Measurements from ENCODE around the gene KANK3. TPM values are rescaled to one million over a fixed set of nuclear protein-coding genes. Genes with fewer than 3 reads are reported as not detected.

Gene KANK3
- total RNA-seq, 4 donors from 2014 or later: 7.6 to 16.7 (median 11.4) TPM

DNA sequence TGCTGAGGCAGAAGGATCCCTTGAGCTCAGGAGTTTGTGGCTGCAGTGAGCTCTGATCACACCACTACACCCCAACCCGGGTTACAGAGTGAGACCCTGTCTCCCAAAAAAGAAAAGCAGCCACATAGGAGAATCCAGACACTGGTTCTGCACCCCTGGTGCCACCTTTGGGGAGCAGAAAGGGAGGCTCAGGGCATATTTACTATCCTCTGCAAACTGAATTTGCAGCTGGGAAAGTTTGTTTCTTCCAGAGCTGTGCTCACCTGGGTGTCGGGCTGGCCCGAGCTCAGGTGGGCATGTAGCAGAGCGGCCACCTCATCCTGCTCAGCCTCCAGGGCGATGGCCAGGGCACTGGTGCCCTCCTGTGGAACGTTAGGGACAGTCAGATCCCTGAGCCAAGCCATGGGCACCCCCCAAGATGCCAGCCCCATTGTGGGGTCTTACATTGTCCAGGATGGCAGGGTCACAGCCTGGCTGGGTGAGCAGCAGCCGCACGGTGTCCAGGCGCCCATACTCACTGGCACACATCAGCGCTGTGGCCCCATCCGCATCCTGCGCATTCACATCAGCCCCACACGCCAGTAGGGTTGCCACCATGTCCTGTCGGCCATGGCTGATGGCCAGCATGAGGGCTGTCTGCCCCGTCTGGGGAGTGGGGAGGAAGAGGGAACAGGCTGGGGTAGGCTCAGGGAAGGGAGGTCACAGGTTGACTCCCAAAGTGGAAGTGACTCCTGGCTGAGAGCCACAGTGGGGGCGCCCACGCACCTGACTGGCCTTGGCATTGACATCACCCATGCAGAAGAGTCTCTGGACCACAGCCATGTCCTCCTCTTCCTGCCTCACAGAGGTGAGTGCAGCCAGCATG, 18.6 kb downstream of the KANK3 start:
- intact Hi-C loops (cut with DNase I; ENCODE audit: low total_unique reads): loop anchor here (10.0 kb wide), 1 partner anchor 60 kb away; no protein-coding TSS in a partner anchor
- no peak for DNase-seq (ENCODE audit: low spot score in 2 of 2)
- 60 to 79% methylated on average over 14 of the region's 17 CpGs for WGBS, 2 donors
- no peak for TF ChIP-seq POLR2A (IDR thresholded peaks at IDR 0.05)
- TF ChIP-seq, protein P1, sequence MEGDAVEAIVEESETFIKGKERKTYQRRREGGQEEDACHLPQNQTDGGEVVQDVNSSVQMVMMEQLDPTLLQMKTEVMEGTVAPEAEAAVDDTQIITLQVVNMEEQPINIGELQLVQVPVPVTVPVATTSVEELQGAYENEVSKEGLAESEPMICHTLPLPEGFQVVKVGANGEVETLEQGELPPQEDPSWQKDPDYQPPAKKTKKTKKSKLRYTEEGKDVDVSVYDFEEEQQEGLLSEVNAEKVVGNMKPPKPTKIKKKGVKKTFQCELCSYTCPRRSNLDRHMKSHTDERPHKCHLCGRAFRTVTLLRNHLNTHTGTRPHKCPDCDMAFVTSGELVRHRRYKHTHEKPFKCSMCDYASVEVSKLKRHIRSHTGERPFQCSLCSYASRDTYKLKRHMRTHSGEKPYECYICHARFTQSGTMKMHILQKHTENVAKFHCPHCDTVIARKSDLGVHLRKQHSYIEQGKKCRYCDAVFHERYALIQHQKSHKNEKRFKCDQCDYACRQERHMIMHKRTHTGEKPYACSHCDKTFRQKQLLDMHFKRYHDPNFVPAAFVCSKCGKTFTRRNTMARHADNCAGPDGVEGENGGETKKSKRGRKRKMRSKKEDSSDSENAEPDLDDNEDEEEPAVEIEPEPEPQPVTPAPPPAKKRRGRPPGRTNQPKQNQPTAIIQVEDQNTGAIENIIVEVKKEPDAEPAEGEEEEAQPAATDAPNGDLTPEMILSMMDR (IDR thresholded peaks at IDR 0.05): no peak
- no peak overlapping the region for H3K4me3 ChIP-seq (ENCODE audit: low read depth, poor library complexity, severe bottlenecking)

DNA sequence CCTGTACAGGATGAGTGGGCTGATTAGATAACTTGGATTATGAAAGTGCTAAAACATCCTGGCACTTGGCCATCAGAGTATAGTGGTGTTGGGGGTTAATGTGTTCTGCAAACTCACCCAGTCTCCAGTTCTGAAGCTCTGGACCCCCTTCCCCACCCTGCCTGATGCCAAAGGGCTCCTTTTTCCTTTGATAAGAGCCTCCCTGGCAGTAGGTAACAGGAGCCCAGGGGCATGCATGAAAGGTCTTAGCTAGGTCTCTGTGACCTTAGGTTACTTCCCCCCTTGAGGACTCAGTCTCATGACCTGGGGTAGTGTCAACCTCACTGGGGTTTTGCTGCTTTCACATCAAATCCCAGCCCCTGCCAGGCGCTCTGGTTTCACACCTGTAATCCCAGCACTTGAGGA, 19.3 kb downstream of the KANK3 start:
- no peak for TF ChIP-seq POLR2A (IDR thresholded peaks at IDR 0.05)
- TF ChIP-seq, protein P1 (IDR thresholded peaks at IDR 0.05): no peak
- WGBS, 2 donors: 92% methylated on average over 1 of the region's 1 CpG
- no peak for DNase-seq (ENCODE audit: low spot score in 2 of 2)
- intact Hi-C loops (cut with DNase I; ENCODE audit: low total_unique reads): loop anchor here (10.0 kb wide), 1 partner anchor 59 kb away; no protein-coding TSS in a partner anchor
- H3K4me3 ChIP-seq (ENCODE audit: low read depth, poor library complexity, severe bottlenecking): no peak overlapping the region

DNA sequence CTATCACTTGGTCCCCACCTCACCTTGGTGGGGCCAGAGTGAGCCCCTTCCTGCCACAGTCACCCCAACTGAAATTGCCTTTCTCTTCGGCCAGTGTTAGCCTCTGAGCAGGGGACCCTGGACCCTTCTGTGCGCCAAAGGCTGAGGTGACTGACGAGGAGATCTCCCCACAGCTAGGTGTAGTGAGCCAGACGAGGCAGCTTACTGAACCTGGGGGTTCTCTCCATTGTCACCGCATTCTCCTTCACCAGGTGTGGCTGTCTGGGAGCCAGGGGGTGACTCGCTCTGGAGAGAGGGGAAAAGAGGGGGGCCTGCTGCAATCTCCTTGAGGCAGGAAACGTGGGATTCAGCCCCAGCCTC, 20.4 kb downstream of the KANK3 start:
- peak overlapping the region; percentile 76 for H3K4me3 ChIP-seq (ENCODE audit: low read depth, poor library complexity, severe bottlenecking)
- 56 to 59% methylated on average over 7 of the region's 7 CpGs for WGBS, 2 donors
- DNase-seq (ENCODE audit: low spot score in 2 of 2): no peak
- TF ChIP-seq POLR2A (IDR thresholded peaks at IDR 0.05): no peak
- TF ChIP-seq, protein P1 (IDR thresholded peaks at IDR 0.05): no peak
- intact Hi-C loops (cut with DNase I; ENCODE audit: low total_unique reads): loop anchor here (10.0 kb wide), 1 partner anchor 58 kb away; no protein-coding TSS in a partner anchor

DNA sequence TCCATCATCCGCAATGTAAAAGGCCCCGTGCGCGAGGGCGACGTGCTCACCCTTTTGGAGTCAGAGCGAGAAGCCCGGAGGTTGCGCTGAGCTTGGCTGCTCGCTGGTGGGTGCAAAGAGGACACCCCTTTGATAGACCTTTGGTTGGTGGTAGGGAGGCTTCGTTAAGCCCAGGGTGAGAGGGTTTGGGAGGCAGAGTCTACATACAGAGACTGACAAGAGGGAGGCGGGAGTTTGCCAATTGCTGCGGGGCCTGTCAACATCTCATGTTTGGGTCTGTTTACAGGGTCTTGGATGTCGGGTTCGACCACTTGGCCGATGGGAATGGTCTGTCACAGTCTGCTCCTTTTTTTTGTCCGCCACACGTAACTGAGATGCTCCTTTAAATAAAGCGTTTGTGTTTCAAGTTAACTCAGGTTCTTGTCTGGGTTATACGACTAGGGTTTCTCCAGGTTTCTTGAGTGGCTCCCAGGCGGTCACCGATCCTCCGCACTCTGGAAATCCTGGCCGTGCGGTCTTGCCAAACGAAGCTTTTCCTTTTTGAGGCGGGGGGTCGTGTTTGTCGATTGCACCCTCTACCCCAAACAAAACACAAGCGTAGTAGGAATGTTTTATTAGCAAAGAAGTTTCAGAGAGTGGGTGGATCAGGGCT, 20.9 kb downstream of the KANK3 start:
- H3K4me3 ChIP-seq (ENCODE audit: low read depth, poor library complexity, severe bottlenecking): peak overlapping the region; percentile 76
- no peak for DNase-seq (ENCODE audit: low spot score in 2 of 2)
- 16 to 18% methylated on average over 30 of the region's 30 CpGs for WGBS, 2 donors
- intact Hi-C loops (cut with DNase I; ENCODE audit: low total_unique reads): loop anchor here (10.0 kb wide), 1 partner anchor 57 kb away; no protein-coding TSS in a partner anchor
- TF ChIP-seq, protein P1 (IDR thresholded peaks at IDR 0.05): no peak
- no peak for TF ChIP-seq POLR2A (IDR thresholded peaks at IDR 0.05)

DNA sequence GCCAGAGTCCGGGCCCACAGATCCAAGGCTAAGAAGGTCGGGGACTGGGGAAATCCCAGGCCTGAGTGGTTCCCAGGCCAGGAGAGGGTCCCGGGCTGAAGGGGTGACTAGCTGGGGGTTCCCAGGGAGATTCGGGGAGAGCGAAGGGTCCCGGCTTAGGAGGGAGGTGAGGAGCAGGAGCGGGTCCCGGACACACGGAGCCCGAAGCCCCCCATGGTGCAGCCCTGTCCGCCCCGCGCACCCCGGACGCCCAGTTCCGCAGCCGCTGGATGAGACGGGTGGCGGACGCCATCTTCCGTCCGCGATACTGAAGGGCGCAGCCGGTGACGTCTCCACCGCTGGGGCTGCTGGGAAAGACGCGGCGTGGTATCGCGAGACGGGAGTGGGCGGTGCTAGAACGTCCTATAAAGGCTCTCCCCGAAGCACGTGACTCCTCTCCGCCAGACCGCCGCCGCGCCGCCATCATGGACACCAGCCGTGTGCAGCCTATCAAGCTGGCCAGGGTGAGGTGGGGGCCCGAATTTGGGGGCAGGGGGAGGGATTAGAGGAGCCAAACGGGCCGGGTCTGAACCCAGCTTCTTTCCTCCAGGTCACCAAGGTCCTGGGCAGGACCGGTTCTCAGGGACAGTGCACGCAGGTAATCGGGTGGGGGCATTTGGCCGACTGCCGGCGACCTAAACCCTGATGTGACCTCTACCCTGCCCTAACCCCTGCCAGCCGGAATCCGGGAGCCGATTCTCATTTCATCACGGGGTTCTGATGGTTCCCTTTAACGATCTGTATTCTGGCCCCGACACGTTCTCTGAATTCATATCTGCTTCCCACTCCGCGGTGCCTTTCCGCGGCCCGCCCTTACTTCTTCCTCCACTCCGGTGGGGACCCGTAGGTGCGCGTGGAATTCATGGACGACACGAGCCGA, 21.7 kb downstream of the KANK3 start, which contains the start of the genes NDUFA7 and RPS28:
Gene NDUFA7 (minus strand): TSS at position 309 of the 919 bp plus-strand sequence. CDS start 17 bp downstream, at position 292.
Gene RPS28 (plus strand): TSS at position 430 of the 919 bp plus-strand sequence. CDS start 35 bp downstream, at position 465.
- intact Hi-C loops (cut with DNase I; ENCODE audit: low total_unique reads): loop anchor here (10.0 kb wide), 1 partner anchor 57 kb away; no protein-coding TSS in a partner anchor
- peak within 1 kb of the TSS; percentile 87 for H3K4me3 ChIP-seq (ENCODE audit: low read depth, poor library complexity, severe bottlenecking)
- DNase-seq (ENCODE audit: low spot score in 2 of 2): peak; percentile 95 to 100
- TF ChIP-seq, protein P1 (IDR thresholded peaks at IDR 0.05): peak in 1 of 3 donors; percentile 7
- TF ChIP-seq POLR2A (IDR thresholded peaks at IDR 0.05): peak in 1 of 2 donors; percentile 74
- WGBS, 2 donors: 0 to 1% methylated on average over 35 to 58 of the region's 72 CpGs
